ENCODE data around the gene SAMD3.
"Not testable (repeated sequence)": the region's sequence is repeated elsewhere in the genome, so short reads cannot be mapped to it uniquely, and the experiment has no call there.

SAMD3 gene

GRCh38 chr6:130222775-130223174 lies at the start of gene SAMD3:
SAMD3 (minus strand) TSS chr6:130222951; CDS start chr6:130215273, 7,678 bp downstream.
- DNase-seq, result peak; percentile 49

GRCh38 chr6:130269969-130270635 lies 47.4 kb upstream of the SAMD3 start:
- DNase-seq, result no peak

DNA sequence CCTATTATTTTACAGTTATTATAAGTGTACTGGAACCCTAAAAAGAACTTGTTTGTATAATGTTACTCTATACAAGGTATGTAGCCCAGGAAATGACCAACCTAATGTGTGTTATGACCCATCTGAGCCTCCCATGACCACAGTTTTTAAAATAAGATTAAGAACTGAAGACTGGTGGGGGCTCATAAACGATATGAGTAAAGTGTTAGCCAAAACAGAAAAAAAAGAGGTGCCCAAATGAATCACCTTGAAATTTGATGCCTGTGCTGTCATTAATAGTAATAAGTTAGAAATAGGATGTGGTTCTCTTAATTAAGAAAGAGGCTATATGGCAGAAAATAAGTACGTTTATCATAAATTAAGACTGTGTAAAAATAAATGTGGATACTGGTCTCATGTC lies 42.8 kb upstream of the SAMD3 start:
- not testable (repeated sequence) for DNase-seq

DNA sequence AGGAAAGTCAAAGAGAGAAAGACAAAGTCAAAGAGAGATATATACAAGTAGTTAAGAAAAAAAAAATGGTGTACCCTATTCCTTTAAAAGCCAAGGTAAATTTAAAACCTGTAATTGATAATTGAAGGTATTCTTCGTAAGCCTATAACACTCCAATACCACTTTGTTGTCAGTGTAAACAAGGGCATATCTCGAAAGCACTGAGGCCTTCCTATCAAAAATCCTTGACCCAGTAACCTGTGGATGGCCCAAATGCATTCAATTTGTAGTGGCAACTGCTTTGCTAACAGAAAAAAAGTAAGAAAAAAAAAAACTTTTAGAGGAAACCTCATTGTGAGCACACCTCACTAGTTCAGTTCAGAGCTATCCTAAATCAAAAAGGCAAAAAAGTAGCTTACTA lies 39.3 kb upstream of the SAMD3 start:
- DNase-seq, result no peak

- not testable (repeated sequence) for DNase-seq
Measured at GRCh38 chr6:130261558-130261957, 38.8 kb upstream of the SAMD3 start.

DNA sequence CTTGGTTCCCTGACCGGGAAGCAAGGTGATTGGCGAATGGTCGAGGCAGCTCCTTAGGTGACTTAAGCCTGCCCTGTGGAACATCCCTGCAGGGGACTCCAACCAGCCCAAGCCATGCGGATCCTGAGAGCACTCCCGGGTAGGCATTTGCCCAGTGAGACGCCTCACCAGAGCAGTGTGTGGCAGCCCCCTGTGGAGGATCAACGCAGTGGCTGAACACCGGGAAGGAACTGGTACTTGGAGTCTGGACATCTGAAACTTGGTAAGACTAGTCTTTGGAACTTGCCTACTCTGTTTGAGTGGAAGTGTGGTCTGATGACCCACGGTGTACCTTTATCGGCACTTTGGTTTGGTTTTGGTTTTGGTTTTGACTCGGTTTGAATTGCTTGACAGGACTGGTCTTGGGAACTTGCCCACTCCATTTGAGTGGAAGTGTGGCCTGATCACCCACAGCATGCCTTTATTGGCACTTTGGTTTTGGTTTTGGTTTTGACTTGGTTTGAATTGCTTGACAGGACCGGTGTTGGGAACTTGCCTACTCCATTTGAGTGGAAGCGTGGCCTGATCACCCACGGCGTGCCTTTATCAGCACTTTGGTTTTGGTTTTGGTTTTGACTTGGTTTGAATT lies 38.0 kb upstream of the SAMD3 start:
- DNase-seq, result peak; percentile 52

- peak; percentile 24 for DNase-seq
Measured at GRCh38 chr6:130260050-130260462, 37.3 kb upstream of the SAMD3 start.

DNA sequence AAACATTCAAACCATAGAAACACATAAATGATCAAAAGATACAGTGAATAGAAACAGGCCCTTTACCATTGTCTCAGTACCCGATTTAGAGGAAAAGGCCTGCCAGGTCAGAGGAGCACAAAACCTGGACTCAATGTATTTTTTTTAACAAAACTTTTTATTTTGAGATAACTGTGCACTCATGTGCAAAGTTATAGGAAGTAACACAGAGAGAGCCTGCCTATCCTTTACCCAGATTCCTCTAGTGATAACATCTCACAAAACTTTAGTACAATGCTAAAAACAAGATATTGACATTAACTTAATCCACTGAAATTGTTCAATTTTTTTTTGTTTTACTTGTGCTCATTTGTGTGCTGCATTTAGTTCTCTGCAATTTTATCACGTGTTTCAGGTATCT lies 36.8 kb upstream of the SAMD3 start:
- no peak for DNase-seq

GRCh38 chr6:130259140-130259539 lies 36.4 kb upstream of the SAMD3 start:
- no peak for DNase-seq

GRCh38 chr6:130252527-130253237 lies 29.9 kb upstream of the SAMD3 start:
- no peak for DNase-seq

DNA sequence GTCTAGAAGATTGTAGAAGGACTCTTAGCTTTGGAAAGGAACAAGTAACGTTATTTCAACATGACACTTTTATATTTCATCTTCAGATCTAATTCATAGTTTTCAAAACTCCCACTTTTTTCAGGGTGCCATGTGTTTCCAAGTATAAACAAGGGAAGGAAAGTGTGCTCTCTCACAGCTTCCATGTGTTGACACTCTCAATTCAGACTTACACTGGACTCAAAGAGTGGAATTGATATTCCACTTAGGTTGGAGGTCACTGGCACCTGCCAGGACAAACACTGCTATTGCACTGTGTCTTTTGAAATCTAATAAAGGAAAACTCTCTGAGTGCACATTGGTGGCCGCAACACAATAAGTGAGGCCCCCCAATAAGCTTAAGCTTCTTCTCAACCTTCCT lies 22.5 kb upstream of the SAMD3 start:
- DNase-seq, result no peak

- no peak for DNase-seq
Measured at GRCh38 chr6:130244728-130245127, 22.0 kb upstream of the SAMD3 start.

- DNase-seq, result no peak
Measured at GRCh38 chr6:130240232-130240631, 17.5 kb upstream of the SAMD3 start.

- DNase-seq, result no peak
Measured at GRCh38 chr6:130239755-130240154, 17.0 kb upstream of the SAMD3 start.

- no peak for DNase-seq
Measured at GRCh38 chr6:130233330-130233729, 10.6 kb upstream of the SAMD3 start.

- not testable (repeated sequence) for DNase-seq
Measured at GRCh38 chr6:130230531-130230930, 7.8 kb upstream of the SAMD3 start.

DNA sequence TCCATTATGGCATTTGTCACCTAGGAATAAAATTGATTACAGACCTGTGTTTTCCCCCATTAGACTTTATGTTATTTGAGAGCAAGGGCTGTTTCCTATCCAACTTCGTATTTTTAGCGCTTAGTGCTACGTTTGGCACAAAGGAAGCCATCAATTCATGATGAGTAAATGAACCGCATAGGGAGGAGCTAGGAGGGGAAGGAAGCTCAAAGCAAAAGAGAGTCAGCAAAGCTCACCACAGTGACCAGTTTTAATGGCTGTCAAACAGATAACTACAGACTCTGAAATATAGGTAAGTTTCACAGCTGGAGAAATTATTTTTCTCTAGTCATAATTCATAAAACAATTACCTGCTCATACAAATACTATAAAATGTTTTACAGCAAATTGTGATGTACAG lies 6.9 kb upstream of the SAMD3 start:
- no peak for DNase-seq

DNA sequence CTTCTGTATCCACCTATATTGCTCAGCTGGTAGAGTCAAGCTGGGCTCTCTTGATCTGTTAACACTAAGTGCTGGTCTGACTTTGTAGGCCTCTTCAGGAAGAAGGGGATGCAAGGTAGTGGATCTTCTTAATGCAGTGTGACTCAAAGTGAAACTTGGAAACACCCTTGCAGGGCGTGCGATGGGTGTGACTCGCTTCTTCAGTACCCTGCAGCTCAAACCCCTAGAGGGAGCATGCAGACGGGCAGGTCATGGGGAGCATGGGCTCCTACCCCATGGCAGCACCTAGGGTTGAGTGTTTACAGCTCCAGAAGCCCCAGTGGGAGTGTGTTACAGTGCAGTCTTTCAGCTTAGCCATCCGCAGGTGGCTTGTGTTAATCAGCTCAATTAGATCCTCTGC lies 757 bp upstream of the SAMD3 start:
- DNase-seq, result peak; percentile 82

DNA sequence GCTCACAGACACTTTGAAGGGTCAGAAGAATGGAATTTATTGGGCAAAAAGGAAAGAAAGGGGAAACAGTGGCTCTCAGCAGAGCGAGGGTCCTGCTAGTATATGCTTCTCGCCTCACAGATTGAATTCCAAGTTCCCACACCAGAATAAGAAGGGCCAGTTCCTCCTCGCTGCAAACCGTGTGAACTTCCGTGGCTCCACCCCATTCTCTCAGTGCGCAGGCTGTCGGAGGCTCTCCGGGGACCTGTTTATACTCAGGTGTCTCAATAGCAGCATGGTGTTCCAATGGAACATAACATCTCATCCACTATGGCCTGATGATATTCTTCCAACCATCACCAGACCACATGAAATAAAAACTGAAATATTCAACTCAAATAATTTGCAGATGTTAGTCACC lies 4.6 kb downstream of the SAMD3 start:
- no peak for DNase-seq

- peak; percentile 41 for DNase-seq
Measured at GRCh38 chr6:130216620-130217019, 6.1 kb downstream of the SAMD3 start.

DNA sequence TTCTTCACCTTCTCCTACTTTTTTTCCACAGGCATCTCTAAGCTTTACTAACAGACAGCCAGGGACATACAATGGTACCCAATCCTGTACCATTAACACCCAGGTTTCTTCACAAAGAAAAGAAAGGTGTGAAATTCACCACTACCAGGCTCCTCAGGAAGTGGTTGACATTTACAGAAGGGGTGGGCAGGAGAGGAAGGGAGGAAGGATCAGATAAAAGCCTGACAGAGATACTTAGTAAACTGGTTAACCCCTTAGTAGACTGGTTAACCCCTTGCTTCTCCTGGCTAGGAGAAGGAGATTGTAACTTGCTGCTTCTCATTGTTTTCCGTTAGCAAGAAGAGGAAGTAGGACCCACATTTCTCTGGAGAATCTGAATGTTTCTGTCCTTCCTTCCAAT lies 7.2 kb downstream of the SAMD3 start:
- DNase-seq, result peak; percentile 77

DNA sequence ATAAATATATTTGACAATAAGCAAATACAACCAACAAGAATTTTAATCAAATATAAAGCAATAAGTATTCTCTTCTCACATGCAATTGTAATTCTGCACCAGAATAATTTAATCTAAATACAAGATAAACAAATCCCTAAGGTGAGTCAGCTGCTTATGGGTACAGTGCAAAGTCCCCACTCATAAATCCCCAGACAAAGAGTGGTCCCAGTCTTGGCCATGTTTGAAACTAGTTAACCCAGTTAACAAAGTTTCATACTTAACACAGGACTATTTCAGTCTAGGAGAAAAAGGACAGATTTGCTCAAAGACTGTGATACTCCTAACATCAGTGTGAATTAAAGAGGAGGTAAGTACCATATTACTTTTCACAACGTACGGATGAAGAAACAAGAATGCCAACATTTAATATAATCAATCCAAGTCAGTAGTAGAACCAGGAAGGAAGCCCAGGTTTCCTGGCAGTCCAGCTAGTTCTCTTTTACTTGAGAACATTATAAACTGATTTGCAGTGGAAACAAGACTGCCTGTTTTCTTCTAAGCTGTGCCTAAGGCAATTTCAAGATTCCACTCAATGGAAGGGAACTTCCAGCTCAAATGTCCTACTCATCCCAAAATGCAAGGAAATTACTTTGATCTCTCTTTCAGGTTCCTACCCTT lies 10.4 kb downstream of the SAMD3 start:
- no peak for DNase-seq

GRCh38 chr6:130211691-130212090 lies 11.1 kb downstream of the SAMD3 start:
- DNase-seq, result no peak

Measured in CD4-positive, alpha-beta T cell treated with Interleukin-21 for 1 hour (primary cell).